Measurements from ENCODE around the gene SND1.

- TF ChIP-seq POLR2A (IDR thresholded peaks at IDR 0.05; ENCODE audit: low read depth, low read length) (no peak), CTCF (IDR thresholded peaks at IDR 0.05; ENCODE audit: extremely low read depth in 1 of 2, insufficient read depth in 1 of 2, low read depth in 1 of 2, low read length in 2 of 2) (no peak), EZH2 (IDR thresholded peaks at IDR 0.05; ENCODE audit: borderline replicate concordance, low read depth, low read length, severe bottlenecking) (no peak)
These were observed 186.9 kb downstream of the SND1 start for GRCh38 chr7:127838816-127839415.

Measured in endothelial cell of umbilical vein (primary cell).